Neural crest cell (in vitro differentiated cells): ENCODE data around the gene UTP11. TPM values are rescaled to one million over a fixed set of nuclear protein-coding genes. Genes with fewer than 3 reads are reported as not detected.

Experiments
- DNase-seq: peaks from one replicate; pipeline ENCODE4 v3.0.0; 2021; ENCODE audit warnings: low read depth, mixed read lengths, low spot score
- H3K27ac Mint-ChIP-seq: one replicate; pipeline ENCODE4 v1.8.0; 2021; ENCODE audit warnings: mild to moderate bottlenecking, mixed read lengths; ENCODE audit not compliant: unreplicated experiment
- H3K27me3 Mint-ChIP-seq: 2 replicates; pipeline ENCODE4 v1.8.0; 2021; ENCODE audit warnings: low read depth, mild to moderate bottlenecking, mixed read lengths
- H3K36me3 Mint-ChIP-seq: 2 replicates; pipeline ENCODE4 v1.8.0; 2021; ENCODE audit warnings: low read depth, mild to moderate bottlenecking, mixed read lengths
- H3K4me1 Mint-ChIP-seq: 2 replicates; pipeline ENCODE4 v1.8.0; 2021; ENCODE audit warnings: mixed read lengths
- H3K4me3 Mint-ChIP-seq: one replicate; pipeline ENCODE4 v1.8.0; 2021; ENCODE audit warnings: mild to moderate bottlenecking, mixed read lengths
- H3K9me3 Mint-ChIP-seq: 2 replicates; pipeline ENCODE4 v1.8.0; 2021; ENCODE audit warnings: mixed read lengths
- CTCF ChIP-seq: fragments of 200-600 bp; sonication (generic); conservative IDR thresholded peaks from 2 replicates; pipeline ENCODE4 v1.5.0; 2021; ENCODE audit warnings: antibody characterized with exemption, mild to moderate bottlenecking
- total RNA-seq: library from RNA; stranded (reverse); gene quantifications from 2 replicates; pipeline ENCODE4 v1.2.1, GENCODE V29; 2021

UTP11 gene
- total RNA-seq, 1 donor from 2014 or later: 41.2 TPM

- no peak overlapping the region for H3K27ac Mint-ChIP-seq
These were observed 16.7 kb upstream of the UTP11 start for GRCh38 chr1:37995751-37996345.

GRCh38 chr1:37997256-37998088 is 15.1 kb upstream of the UTP11 start:
- peaks cover 36% of the 10 kb centered on the region for H3K4me1 Mint-ChIP-seq
- H3K27me3 Mint-ChIP-seq: no peaks in the 10 kb centered on the region
- peaks cover 3% of the 10 kb centered on the region for H3K36me3 Mint-ChIP-seq
- DNase-seq: no peak
- H3K9me3 Mint-ChIP-seq: no peaks in the 10 kb centered on the region
- H3K27ac Mint-ChIP-seq: no peak overlapping the region
- no peak for TF ChIP-seq CTCF
- H3K4me3 Mint-ChIP-seq: peak overlapping the region; percentile 72

More at GRCh38 chr1:37995751-37996345, 16.7 kb upstream of the UTP11 start:
- H3K9me3 Mint-ChIP-seq: no peaks in the 10 kb centered on the region
- peak overlapping the region; percentile 79 for H3K4me3 Mint-ChIP-seq
- H3K27me3 Mint-ChIP-seq: no peaks in the 10 kb centered on the region
- peaks cover 30% of the 10 kb centered on the region for H3K4me1 Mint-ChIP-seq
- TF ChIP-seq CTCF: no peak
- DNase-seq: no peak
- peaks cover 3% of the 10 kb centered on the region for H3K36me3 Mint-ChIP-seq

- H3K27me3 Mint-ChIP-seq: no peaks in the 10 kb centered on the region
- H3K36me3 Mint-ChIP-seq: peaks cover 3% of the 10 kb centered on the region
- H3K9me3 Mint-ChIP-seq: no peaks in the 10 kb centered on the region
- peaks cover 38% of the 10 kb centered on the region for H3K4me1 Mint-ChIP-seq
- H3K27ac Mint-ChIP-seq: peak overlapping the region; percentile 53
- DNase-seq: no peak
- TF ChIP-seq CTCF: no peak
- H3K4me3 Mint-ChIP-seq: peak overlapping the region; percentile 32
These were observed 14.3 kb upstream of the UTP11 start for GRCh38 chr1:37998089-37998808.

- H3K4me3 Mint-ChIP-seq: peak overlapping the region; percentile 78
These were observed 13.6 kb upstream of the UTP11 start for GRCh38 chr1:37998913-37999429.

More at GRCh38 chr1:37998913-37999429, 13.6 kb upstream of the UTP11 start:
- Mint-ChIP-seq H3K9me3 (no peaks in the 10 kb centered on the region), H3K4me1 (peaks cover 44% of the 10 kb centered on the region), H3K27ac (peak overlapping the region; percentile 100), H3K27me3 (no peaks in the 10 kb centered on the region), H3K36me3 (peaks cover 3% of the 10 kb centered on the region)
- TF ChIP-seq CTCF: no peak
- DNase-seq: no peak
